ENCODE measurements around the gene PTPRG.

- no peak for TF ChIP-seq CTCF (IDR thresholded peaks at IDR 0.05)
- no peak for TF ChIP-seq POLR2A (IDR thresholded peaks at IDR 0.05)
Measured at GRCh38 chr3:61997101-61997500, 435.7 kb downstream of the PTPRG start.

All from right lobe of liver (tissue), 4 donors.